Glutamatergic neuron (in vitro differentiated cells): ENCODE data around the gene CCDC157. TPM values are rescaled to one million over a fixed set of nuclear protein-coding genes. Genes with fewer than 3 reads are reported as not detected.

Source experiments
- DNase-seq: peaks from one replicate; pipeline ENCODE4 v3.0.0; 2022
- H3K27ac Mint-ChIP-seq: one replicate; pipeline ENCODE4 v1.8.0; 2020; ENCODE audit warnings: mild to moderate bottlenecking, mixed read lengths, inconsistent platforms; ENCODE audit not compliant: unreplicated experiment
- H3K27me3 Mint-ChIP-seq: one replicate; pipeline ENCODE4 v1.8.0; 2020; ENCODE audit warnings: mild to moderate bottlenecking, moderate library complexity, mixed read lengths, inconsistent platforms; ENCODE audit not compliant: unreplicated experiment
- H3K36me3 Mint-ChIP-seq: one replicate; pipeline ENCODE4 v1.8.0; 2020; ENCODE audit warnings: mild to moderate bottlenecking, mixed read lengths, inconsistent platforms; ENCODE audit not compliant: unreplicated experiment
- H3K4me1 Mint-ChIP-seq: one replicate; pipeline ENCODE4 v1.8.0; 2020; ENCODE audit warnings: mild to moderate bottlenecking, low read depth, mixed read lengths, inconsistent platforms; ENCODE audit not compliant: unreplicated experiment
- H3K4me3 Mint-ChIP-seq: one replicate; pipeline ENCODE4 v1.8.0; 2020; ENCODE audit warnings: mild to moderate bottlenecking, mixed read lengths, inconsistent platforms; ENCODE audit not compliant: unreplicated experiment
- H3K9me3 Mint-ChIP-seq: one replicate; pipeline ENCODE4 v1.8.0; 2020; ENCODE audit warnings: mild to moderate bottlenecking, moderate library complexity, mixed read lengths, inconsistent platforms; ENCODE audit not compliant: unreplicated experiment
- CTCF ChIP-seq: fragments of 200-600 bp; sonication (generic); IDR thresholded peaks from one replicate; pipeline ENCODE4 v1.5.0; 2021; ENCODE audit not compliant: partially characterized antibody, unreplicated experiment
- total RNA-seq: library from RNA; stranded (reverse); fragmentation: NEBNext Ultra II Directional; extraction: Animal tissue kit (Norgen Biotek cat#: 25700); gene quantifications from one replicate; pipeline ENCODE4 v1.2.1, GENCODE V29; 2021; ENCODE audit not compliant: unreplicated experiment

CCDC157 gene
- total RNA-seq, 1 donor from 2014 or later, result 6.2 TPM

GRCh38 chr22:30357236-30357570 is 396 bp downstream of the CCDC157 start:
- Mint-ChIP-seq H3K36me3 (no peaks in the 10 kb centered on the region), H3K9me3 (peaks cover 8% of the 10 kb centered on the region), H3K4me3 (peak overlapping the region; percentile 97), H3K27me3 (peaks cover 10% of the 10 kb centered on the region), H3K4me1 (peaks cover 26% of the 10 kb centered on the region), H3K27ac (peak overlapping the region; percentile 82)
- DNase-seq, result no peak
- TF ChIP-seq CTCF, result no peak

- Mint-ChIP-seq H3K36me3 (no peaks in the 10 kb centered on the region), H3K4me3 (peak overlapping the region; percentile 97), H3K9me3 (peaks cover 8% of the 10 kb centered on the region), H3K4me1 (peaks cover 31% of the 10 kb centered on the region), H3K27me3 (peaks cover 10% of the 10 kb centered on the region), H3K27ac (peak overlapping the region; percentile 94)
- no peak for TF ChIP-seq CTCF
- DNase-seq, result peak; percentile 45
Observed at GRCh38 chr22:30357650-30358215, 926 bp downstream of the CCDC157 start.

GRCh38 chr22:30358541-30358940 is 1.7 kb downstream of the CCDC157 start:
- Mint-ChIP-seq H3K36me3 (no peaks in the 10 kb centered on the region), H3K4me3 (peak overlapping the region; percentile 97), H3K27me3 (peaks cover 10% of the 10 kb centered on the region), H3K9me3 (peaks cover 8% of the 10 kb centered on the region), H3K4me1 (peaks cover 35% of the 10 kb centered on the region), H3K27ac (peak overlapping the region; percentile 94)
- no peak for DNase-seq
- no peak for TF ChIP-seq CTCF

GRCh38 chr22:30361916-30362650 is 5.3 kb downstream of the CCDC157 start:
- peaks cover 7% of the 10 kb centered on the region for H3K9me3 Mint-ChIP-seq
- peaks cover 20% of the 10 kb centered on the region for H3K4me1 Mint-ChIP-seq
- TF ChIP-seq CTCF, result no peak
- peaks cover 4% of the 10 kb centered on the region for H3K36me3 Mint-ChIP-seq
- no peak for DNase-seq
- peak overlapping the region; percentile 76 for H3K27ac Mint-ChIP-seq
- peaks cover 3% of the 10 kb centered on the region for H3K27me3 Mint-ChIP-seq
- H3K4me3 Mint-ChIP-seq, result no peak overlapping the region

GRCh38 chr22:30362651-30363281 is 6.0 kb downstream of the CCDC157 start:
- TF ChIP-seq CTCF, result no peak
- H3K4me1 Mint-ChIP-seq, result peaks cover 20% of the 10 kb centered on the region
- peaks cover 5% of the 10 kb centered on the region for H3K9me3 Mint-ChIP-seq
- peaks cover 4% of the 10 kb centered on the region for H3K36me3 Mint-ChIP-seq
- no peak for DNase-seq
- no peaks in the 10 kb centered on the region for H3K27me3 Mint-ChIP-seq
- peak overlapping the region; percentile 76 for H3K27ac Mint-ChIP-seq
- no peak overlapping the region for H3K4me3 Mint-ChIP-seq
